Glomerular visceral epithelial cell (primary cell): ENCODE data around the gene NR1H4.

Experiments
- DNase-seq: peaks from one replicate; pipeline ENCODE4 v3.0.0-alpha.2; 2016; ENCODE audit errors: extremely low spot score

NR1H4 gene

GRCh38 chr12:100473050-100473715, 483 bp upstream of the NR1H4 start:
- DNase-seq: no peak

- DNase-seq: no peak
These were observed 951 bp downstream of the NR1H4 start for GRCh38 chr12:100474617-100475016.

DNA sequence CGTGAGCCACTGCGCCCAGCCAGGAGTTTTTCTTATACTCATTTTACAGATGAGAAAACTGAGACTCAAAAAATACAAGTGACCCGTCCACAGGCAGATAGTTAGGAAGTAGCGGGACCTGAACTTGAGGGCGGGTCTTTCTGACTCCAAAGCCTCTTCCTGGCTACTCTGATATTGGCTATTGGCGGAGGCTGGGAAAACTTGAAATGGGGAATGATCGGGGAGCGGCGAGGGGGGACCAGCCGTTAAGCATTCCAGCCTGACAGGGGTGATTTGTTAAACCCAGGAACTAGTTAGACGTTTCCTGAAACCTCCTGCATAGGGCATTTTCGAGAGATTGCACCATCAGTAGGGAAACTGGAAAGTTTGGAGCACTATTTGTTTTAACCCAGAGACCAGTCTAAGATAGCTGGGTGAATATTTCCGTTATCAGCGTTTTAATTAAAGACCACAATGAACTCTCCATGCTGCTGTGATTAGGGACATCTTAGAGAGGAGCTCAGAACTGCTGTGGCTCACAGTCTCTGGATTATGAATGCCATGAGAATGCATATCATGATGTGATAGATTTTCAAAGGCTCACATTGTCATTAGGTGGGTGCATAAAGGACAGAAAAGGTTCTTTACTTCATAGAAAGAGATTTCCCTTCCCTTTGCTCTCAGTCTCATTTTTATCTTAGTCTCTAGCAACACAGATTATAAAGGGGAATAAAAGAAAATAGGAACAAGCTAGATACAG, 2.5 kb downstream of the NR1H4 start:
- DNase-seq: no peak

- DNase-seq: no peak
These were observed 7.4 kb downstream of the NR1H4 start for GRCh38 chr12:100481021-100481420.

DNA sequence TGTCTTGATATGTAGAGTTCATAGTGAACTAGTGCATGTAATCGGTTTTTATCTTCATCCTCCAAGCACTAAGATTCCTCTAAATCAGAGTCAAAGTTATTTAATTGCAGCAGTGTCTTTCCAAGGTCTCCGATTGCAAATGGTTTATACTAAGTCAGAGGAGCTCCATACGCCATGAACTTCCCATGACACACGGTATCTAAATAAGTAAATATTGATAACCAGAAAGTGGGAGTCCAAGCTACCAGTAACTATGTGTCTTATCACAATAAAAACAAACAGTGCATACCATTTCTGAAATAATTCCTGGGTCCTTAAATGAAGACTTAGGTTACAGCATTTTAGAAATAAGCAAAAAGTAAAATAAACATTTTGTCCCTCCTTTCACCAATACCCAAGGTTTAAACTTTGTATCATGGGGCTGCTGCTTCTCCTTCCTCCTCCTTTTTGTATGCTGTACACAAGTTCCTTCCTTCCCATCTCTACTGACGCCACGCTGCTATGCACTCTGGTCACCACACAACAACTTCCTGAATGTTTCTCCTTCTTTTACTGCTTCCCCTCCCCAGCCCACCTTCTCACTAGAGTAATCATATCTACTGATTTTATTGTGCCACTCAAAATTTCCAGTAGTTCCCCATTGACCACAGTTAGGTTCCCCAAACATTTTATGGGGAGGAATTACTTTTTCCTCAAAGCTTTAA, 10.7 kb downstream of the NR1H4 start:
- no peak for DNase-seq

DNA sequence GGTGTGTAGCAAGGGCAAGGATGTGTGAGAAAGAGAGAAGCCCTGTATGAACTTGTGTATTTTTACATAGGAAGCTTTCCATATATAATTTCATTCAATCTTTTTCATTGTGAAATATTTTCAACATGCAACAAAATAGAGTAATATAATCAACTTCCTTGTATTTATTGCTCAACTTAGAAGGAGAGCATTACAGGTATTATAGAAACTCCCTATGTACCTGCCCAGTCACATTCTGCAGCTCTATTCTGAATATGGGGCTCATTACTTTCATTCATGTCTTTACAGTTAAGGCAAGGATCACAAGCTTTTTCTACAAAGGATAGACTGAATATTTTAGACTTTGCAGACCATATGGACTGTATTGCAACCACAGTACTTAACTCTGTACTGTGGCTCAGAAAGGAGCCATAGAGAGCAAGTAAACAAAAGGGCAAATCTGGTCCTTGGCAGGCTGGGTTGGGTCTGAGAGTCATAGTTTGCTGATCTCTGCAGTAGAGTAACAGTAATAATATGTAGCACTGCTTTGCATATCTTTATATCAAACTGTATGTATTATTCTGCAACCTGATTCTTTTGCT, 11.3 kb downstream of the NR1H4 start:
- DNase-seq: no peak

GRCh38 chr12:100485983-100486382, 12.3 kb downstream of the NR1H4 start:
- DNase-seq: no peak

GRCh38 chr12:100489251-100489820, 15.7 kb downstream of the NR1H4 start:
- DNase-seq: no peak

- no peak for DNase-seq
These were observed 16.4 kb downstream of the NR1H4 start for GRCh38 chr12:100490056-100490455.

DNA sequence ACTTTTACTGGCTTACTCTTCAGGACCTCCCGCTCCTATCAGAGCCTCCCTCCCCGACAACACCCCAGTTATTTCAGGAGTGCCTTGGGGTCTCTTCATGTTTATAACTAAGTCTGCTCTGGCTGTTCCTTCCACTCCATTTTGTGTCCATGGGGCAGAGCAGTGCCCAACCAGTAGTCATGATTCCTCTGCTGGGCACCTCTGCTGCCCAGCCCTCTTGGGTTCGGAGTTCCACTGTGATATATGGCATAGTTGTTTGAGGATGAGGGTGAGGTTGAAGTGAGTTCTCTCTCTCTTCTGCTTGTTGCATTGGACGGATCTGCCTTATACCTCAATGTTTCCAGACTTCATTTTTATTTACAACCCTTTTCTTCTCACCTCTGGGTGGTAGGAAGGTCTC, 17.4 kb downstream of the NR1H4 start:
- DNase-seq: no peak

GRCh38 chr12:100493396-100494012, 19.8 kb downstream of the NR1H4 start:
- DNase-seq: no peak

DNA sequence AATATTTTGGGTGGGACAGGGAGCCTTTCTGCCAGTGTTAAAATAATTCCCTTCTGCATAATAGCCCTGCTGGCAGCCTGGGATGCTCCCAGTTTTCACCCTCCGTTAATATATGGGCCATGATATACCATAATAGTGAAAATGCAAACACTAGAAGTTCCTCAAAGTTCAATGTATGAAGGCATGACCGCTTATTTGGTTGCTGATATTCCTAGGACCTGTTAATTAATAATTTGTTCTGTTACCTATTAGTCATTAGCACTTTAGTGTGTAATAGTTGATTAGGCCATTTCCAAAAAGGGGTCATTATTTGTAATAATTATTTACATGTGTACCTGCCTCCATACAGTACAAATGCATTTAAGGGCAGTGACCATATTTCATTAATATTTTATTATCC, 20.4 kb downstream of the NR1H4 start:
- DNase-seq: no peak

DNA sequence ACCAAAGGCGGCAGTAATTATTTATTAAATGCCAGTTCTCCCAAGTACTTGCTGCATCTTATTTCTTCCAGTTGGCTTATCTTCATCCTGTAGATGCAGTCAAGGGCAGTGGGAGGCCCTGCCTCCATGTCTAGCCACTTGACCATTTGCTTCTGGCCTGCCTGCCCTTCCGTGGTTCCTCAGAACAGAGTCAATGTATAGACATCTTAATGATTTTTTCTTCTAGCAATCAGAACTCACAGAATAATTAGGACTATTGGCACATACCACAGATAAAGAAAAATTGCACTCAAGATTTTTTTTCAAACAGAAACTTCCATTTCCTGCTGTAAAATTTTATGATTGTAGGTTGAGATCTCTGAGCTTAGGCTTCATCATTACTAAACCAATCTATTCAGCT, 20.9 kb downstream of the NR1H4 start:
- DNase-seq: no peak

- DNase-seq: no peak
These were observed 23.6 kb downstream of the NR1H4 start for GRCh38 chr12:100497105-100497795.

DNA sequence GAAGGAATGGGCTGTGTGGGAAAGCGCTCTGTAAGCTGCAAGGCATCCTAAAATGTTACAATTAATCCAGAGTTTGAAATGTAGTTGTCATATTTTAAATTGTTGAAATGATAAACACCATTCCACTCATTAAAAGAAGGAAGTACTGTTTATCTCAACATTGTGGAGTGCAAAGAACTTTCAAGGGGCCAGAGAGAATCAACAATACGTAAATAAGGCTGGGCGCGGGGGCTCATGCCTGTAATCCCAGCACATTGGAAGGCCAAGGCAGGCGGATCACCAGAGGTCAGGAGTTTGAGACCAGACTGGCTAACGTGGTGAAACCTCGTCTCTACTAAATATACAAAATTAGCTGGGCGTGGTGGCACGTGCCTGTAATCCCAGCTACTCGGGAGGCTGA, 24.5 kb downstream of the NR1H4 start:
- no peak for DNase-seq

GRCh38 chr12:100499416-100499815, 25.8 kb downstream of the NR1H4 start:
- no peak for DNase-seq

- peak; percentile 12 for DNase-seq
These were observed 29.1 kb downstream of the NR1H4 start for GRCh38 chr12:100502718-100503117.

GRCh38 chr12:100503228-100503628, 29.6 kb downstream of the NR1H4 start:
- DNase-seq: no peak

GRCh38 chr12:100504804-100505203, 31.1 kb downstream of the NR1H4 start:
- DNase-seq: no peak

DNA sequence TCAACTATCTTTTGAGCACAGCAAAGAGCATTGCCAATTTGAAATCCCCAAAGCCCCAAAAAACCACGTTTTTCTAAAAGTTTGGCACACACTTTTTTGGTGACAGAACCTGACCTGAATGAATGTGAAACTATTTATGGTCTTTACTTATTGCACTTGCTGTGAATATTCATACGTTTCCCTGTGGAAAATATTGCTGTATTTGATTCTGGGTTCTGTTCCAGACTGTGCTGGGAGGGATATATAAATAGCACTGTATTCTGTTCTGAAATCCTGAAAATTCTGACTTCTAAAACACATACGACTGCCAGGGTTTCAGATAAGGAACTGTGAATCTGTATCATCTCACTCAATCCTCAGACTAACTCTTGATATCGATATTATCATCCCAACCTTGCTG, 35.1 kb downstream of the NR1H4 start:
- DNase-seq: no peak

- no peak for DNase-seq
These were observed 39.0 kb downstream of the NR1H4 start for GRCh38 chr12:100512692-100513091.
